OCI-LY1 (cell line): Measurements from ENCODE around the gene GJC2.

Experiments used
- CTCF ChIP-seq: fragments of 200-600 bp; sonication (generic), shearing (Covaris generic); IDR thresholded peaks from 2 replicates; pipeline ENCODE4 v1.5.1; 2017; ENCODE audit warnings: mild to moderate bottlenecking, antibody characterized with exemption, low read length, moderate library complexity, mixed read lengths
- EZH2 ChIP-seq: fragments of 200-600 bp; sonication (generic), shearing (Covaris generic); IDR thresholded peaks from 2 replicates; pipeline ENCODE4 v1.8.0; 2017; ENCODE audit warnings: borderline replicate concordance, mixed run types, mild to moderate bottlenecking, antibody characterized with exemption, low read length, moderate library complexity, mixed read lengths

- TF ChIP-seq EZH2, result no peak
- no peak for TF ChIP-seq CTCF
These were observed 55.2 kb downstream of the GJC2 start for GRCh38 chr1:228204958-228205357.
